D721Med (cell line): Measurements from ENCODE around the gene CINP.

Experiments used
- DNase-seq: peaks from one replicate; pipeline ENCODE4 v3.0.0; 2011; ENCODE audit warnings: low spot score; ENCODE audit not compliant: insufficient read length
- FAIRE-seq: peaks from 2 replicates; lab custom pipeline; 2011; peaks lifted over from hg19 to GRCh38; lab: Jason Lieb, UNC
- TF ChIP-seq, protein P1 (sequence below): IDR thresholded peaks from 2 replicates; pipeline ENCODE4 v1.5.1; 2012; ENCODE audit warnings: mild to moderate bottlenecking, control low read depth; ENCODE audit not compliant: insufficient read depth; ENCODE audit errors: missing control alignments

CINP gene

DNA sequence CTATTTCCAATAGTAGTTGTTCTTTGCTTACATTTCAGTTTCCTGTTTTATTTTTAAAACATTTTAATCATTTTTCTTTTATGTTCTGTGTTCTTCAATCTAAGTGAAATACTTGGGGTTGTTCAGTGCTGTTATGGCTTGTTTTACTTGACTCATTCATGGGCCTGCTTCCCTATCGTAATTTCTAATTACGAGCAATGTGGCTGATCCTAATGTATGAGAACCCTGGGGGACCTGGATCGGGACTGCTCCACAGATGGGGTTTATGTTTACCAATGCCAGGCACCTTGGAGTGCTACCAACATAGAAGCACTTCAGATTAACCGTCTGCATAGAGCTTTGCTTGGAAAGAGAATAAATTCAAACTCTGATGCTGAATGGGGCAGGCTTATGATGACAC, 29.8 kb upstream of the CINP start:
- FAIRE-seq (no peak), DNase-seq (no peak)
- TF ChIP-seq, protein P1, sequence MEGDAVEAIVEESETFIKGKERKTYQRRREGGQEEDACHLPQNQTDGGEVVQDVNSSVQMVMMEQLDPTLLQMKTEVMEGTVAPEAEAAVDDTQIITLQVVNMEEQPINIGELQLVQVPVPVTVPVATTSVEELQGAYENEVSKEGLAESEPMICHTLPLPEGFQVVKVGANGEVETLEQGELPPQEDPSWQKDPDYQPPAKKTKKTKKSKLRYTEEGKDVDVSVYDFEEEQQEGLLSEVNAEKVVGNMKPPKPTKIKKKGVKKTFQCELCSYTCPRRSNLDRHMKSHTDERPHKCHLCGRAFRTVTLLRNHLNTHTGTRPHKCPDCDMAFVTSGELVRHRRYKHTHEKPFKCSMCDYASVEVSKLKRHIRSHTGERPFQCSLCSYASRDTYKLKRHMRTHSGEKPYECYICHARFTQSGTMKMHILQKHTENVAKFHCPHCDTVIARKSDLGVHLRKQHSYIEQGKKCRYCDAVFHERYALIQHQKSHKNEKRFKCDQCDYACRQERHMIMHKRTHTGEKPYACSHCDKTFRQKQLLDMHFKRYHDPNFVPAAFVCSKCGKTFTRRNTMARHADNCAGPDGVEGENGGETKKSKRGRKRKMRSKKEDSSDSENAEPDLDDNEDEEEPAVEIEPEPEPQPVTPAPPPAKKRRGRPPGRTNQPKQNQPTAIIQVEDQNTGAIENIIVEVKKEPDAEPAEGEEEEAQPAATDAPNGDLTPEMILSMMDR, result no peak

DNA sequence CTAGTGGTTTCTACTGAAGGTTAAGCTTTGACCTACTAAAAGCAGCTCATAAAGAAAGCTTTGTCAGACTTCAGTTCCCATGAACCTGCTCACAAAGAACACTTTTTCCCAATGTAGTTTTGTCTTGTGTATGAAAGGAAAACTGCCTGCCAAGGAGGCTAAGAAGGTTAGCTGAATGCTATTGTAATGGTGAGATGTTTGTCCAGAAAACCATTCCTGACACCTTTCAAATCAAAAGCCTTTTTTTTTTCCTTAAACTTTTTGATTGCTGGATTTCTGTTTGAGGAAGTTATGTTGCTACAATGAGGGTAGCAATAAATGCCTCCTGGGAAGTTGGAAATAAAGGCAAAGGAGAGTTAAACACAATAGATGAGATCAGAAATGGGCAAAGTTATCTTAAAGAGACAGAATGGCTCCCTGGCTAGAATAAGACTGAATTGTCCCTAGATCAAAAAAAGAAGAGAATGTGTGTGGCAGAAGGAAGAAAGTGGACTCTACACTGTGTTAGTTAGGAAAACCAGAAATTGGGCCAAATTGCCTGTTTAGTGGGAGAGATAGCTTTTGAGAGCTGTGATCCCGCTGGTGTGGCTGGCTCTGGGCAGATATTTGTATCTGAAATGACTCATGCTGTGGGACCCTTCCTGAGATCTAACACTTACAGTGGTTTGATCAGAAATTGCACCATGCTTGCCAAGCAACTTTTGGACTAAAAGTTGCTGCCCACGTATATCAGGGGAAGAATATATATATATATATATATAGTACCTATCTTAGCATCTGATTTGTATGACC, 27.6 kb upstream of the CINP start:
- TF ChIP-seq, protein P1, result no peak
- FAIRE-seq (no peak), DNase-seq (no peak)

DNA sequence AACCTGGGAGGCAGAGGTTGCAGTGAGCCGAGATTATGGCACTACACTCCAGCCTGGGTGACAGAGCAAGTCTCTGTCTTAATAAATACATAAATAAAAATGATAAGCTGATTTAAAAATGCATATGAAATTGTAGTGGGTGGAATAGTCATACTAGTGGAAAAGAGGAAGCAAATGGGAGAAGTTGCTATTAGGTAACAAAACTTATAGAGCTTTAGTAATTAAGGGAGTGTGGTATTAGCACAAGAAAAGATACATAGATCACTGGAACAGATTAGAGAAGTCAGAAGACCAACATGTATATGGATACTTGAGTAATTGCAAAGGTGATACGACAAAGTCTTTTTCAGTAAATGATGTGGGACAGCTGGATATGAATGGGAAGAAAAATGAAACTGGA, 26.6 kb upstream of the CINP start:
- no peak for DNase-seq
- FAIRE-seq, result no peak

DNA sequence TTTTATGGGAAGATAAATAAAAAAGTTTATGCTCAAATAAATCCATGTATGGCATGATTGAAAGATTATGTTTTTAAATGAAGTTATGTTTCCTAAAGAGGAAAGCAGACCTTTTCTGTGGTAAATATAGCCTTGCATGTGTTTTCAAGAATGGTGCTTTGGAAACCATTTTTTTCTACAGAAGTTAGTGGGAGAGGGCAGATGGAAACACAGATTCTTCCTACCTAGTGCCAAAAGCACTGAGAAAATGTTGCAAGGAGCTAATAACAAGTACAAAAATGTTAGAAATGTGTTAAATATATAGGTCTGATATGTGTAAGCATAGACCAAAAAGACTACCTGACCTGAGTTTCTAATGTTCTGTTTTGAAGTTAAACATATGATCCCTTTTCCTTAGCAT, 24.4 kb upstream of the CINP start:
- FAIRE-seq, result no peak
- no peak for DNase-seq
- TF ChIP-seq, protein P1, result no peak

More for the DNA sequence above, 26.6 kb upstream of the CINP start:
- TF ChIP-seq, protein P1, result no peak

DNA sequence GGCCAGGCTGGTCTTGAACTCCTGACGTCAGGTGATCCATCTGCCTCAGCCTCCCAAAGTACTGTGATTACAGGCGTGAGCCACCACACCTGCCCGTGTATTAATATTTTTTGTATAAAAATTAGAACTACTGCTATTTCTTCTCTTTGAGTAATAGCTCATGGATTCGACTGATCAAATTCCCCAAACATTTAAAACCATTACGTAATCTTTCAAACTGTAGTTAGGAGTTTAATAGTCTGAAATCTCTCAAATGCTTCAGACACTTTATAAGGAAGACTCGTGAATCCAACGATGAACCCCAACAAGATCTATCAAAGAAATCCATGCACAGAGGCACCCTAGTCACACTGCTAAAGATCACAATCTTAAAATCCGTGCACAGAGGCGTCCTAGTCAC, 16.1 kb upstream of the CINP start:
- TF ChIP-seq, protein P1, result no peak
- FAIRE-seq, result no peak

DNA sequence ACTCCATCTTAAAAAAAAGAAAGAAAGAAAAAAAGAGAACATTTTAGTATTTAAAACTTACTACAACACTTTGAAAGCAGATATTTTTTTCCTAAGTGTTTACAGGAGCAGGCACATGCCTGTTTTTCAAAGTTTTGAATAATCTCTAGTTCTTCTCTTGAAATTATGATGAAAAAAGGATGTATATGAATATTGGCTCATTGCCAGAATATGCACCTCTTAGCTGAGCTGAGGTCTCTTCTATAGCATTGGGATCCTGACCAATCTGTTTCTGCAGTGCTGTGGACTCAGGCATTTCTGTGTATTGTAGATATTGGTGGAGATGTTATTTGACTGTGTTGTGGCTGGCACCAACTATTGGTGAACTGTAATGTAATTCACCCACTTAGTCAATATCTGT, 15.0 kb upstream of the CINP start:
- DNase-seq, result no peak
- no peak for FAIRE-seq
- TF ChIP-seq, protein P1, result no peak

More for the DNA sequence above, 16.1 kb upstream of the CINP start:
- no peak for DNase-seq

DNA sequence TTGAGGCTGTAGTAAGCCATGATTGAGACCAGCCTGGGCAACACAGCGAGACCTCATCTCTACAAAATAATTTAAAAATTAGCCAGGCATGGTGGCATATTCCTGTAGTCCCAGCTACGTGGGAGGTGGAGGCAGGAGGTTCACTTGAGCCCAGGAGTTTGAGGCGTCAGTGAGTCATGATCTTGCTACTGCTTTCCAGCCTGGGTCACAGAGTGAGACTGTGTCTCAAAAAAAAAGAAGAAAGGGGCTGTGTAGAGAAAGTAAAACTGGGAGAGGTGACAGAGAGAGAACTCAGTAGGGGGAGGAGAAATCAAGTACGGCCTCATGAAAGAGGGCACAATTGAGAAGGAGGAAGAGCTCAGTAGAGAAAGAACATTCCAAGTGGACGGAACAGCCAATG, 12.4 kb upstream of the CINP start:
- no peak for DNase-seq
- TF ChIP-seq, protein P1, result no peak
- no peak for FAIRE-seq
